Caco-2 (cell line): ENCODE results near the gene BRAT1. TPM values are rescaled to one million over a fixed set of nuclear protein-coding genes. Genes with fewer than 3 reads are reported as not detected.

Experiments used
- BruUV-seq: library from RNA; stranded (reverse); fragments of 400-500 nt; replicated peaks from 2 replicates; lab custom pipeline; 2021; lab: Mats Ljungman, UMichigan
- CTCF ChIA-PET: fragments of 300-600 bp; sonication (Branson Sonifier 250); formaldehyde crosslinking; loops from one replicate; lab custom pipeline; 2022; ENCODE audit warnings: antibody characterized with exemption; lab: Charles Lee
- POLR2A ChIA-PET: fragments of 300-600 bp; sonication (Branson Sonifier 250); formaldehyde crosslinking; loops from one replicate; lab custom pipeline; 2022; ENCODE audit warnings: antibody characterized with exemption; lab: Charles Lee
- DNase-seq, 2 experiments: peaks; one replicate each; pipeline versions ENCODE4 v3.0.0 to v3.0.0-alpha.2; 2020 to 2022
- H3K27me3 ChIP-seq: replicated peaks from 2 replicates; pipeline ENCODE4 v1.6.0; 2011; ENCODE audit warnings: low read length; ENCODE audit not compliant: control insufficient read depth, insufficient read depth
- H3K36me3 ChIP-seq: 2 replicates; pipeline ENCODE4 v1.5.1; 2011; ENCODE audit warnings: low read length; ENCODE audit not compliant: control insufficient read depth, insufficient read depth
- H3K4me1 ChIP-seq: fragments of 250-450 bp; sonication (Bioruptor Pico); 2 replicates; pipeline ENCODE4 v1.5.1; 2020; ENCODE audit warnings: mild to moderate bottlenecking
- H3K4me3 ChIP-seq: 2 replicates; pipeline ENCODE4 v1.5.1; 2011; ENCODE audit warnings: low read depth, mild to moderate bottlenecking, control low read depth, low read length
- H3K9me3 ChIP-seq: fragments of 250-450 bp; sonication (Bioruptor Pico); 2 replicates; pipeline ENCODE4 v1.5.1; 2020; ENCODE audit warnings: mild to moderate bottlenecking, moderate library complexity
- H3K27ac Mint-ChIP-seq: one replicate; pipeline ENCODE4 v1.8.0; 2022; ENCODE audit warnings: mixed read lengths; ENCODE audit not compliant: unreplicated experiment
- H3K27me3 Mint-ChIP-seq: one replicate; pipeline ENCODE4 v1.8.0; 2022; ENCODE audit warnings: mixed read lengths; ENCODE audit not compliant: insufficient read depth, unreplicated experiment
- H3K36me3 Mint-ChIP-seq: one replicate; pipeline ENCODE4 v1.8.0; 2022; ENCODE audit warnings: mild to moderate bottlenecking, mixed read lengths; ENCODE audit not compliant: insufficient read depth, unreplicated experiment
- H3K4me1 Mint-ChIP-seq: one replicate; pipeline ENCODE4 v1.8.0; 2022; ENCODE audit warnings: low read depth, mixed read lengths; ENCODE audit not compliant: unreplicated experiment
- H3K4me3 Mint-ChIP-seq: one replicate; pipeline ENCODE4 v1.8.0; 2022; ENCODE audit warnings: mild to moderate bottlenecking, moderate library complexity, mixed read lengths; ENCODE audit not compliant: unreplicated experiment
- H3K9me3 Mint-ChIP-seq: one replicate; pipeline ENCODE4 v1.8.0; 2022; ENCODE audit warnings: mixed read lengths; ENCODE audit not compliant: unreplicated experiment
- CTCF ChIP-seq, 2 experiments: fragments of 200-600 bp in 1 of 2; IDR thresholded peaks; 1 replicate in 1 of 2; 2 replicates in 1 of 2; pipeline versions ENCODE4 v1.5.1 to v1.8.0; 2011 to 2022; ENCODE audit warnings: antibody characterized with exemption in 1 of 2, control low read depth in 1 of 2, inconsistent platforms in 1 of 2, low read depth in 1 of 2, low read length in 1 of 2, mild to moderate bottlenecking in 1 of 2, moderate library complexity in 1 of 2; ENCODE audit not compliant: insufficient read depth in 1 of 2, severe bottlenecking in 1 of 2, unreplicated experiment in 1 of 2
- intact Hi-C: fragments of 100-400 bp; cut with micrococcal nuclease; formaldehyde crosslinking; loops from one replicate; pipeline ENCODE4 v1.10.0; 2022; ENCODE audit not compliant: unreplicated experiment
- total RNA-seq: library from RNA; stranded (reverse); gene quantifications from 2 replicates; pipeline ENCODE4 v1.2.3, GENCODE V29; 2022

The BRAT1 gene
- total RNA-seq, 1 experiment from 2014 or later, result 33.5 TPM

DNA sequence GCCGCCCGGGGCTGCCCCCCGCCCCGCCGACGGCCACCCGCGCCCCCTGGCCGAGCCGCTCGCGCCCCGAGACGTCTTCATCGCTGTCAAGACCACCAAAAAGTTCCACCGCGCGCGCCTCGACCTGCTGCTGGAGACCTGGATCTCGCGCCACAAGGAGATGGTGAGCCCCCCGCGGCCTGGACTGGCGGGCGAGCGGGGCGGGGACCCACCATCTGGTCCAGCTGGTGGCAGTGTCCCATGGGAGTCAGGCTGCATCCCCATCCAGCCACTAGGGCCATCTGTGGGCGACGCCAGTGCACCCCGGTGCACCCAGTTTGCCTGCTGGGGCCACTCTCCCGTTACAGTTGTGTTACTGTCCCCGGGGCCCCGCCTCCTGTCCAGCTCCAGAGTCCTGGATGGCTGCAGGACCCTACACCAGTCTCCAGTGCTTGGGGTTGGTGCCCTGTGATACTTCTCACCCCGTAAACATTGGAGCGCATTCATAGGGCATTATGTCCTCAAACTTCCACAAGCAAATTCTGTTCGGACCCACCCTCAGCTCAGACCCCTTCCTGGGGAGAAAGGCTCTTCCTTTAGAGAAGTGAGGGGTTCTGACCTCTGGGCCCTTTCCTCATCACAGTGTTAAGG, 35.1 kb downstream of the BRAT1 start:
- BruUV-seq, result TSS peak; percentile 62
- no peak overlapping the region for H3K27ac Mint-ChIP-seq
- peaks cover 46% of the 10 kb centered on the region for H3K4me1 ChIP-seq
- H3K4me3 ChIP-seq, result peak overlapping the region; percentile 56
- peaks cover 13% of the 10 kb centered on the region for H3K4me1 Mint-ChIP-seq
- TF ChIP-seq CTCF (IDR thresholded peaks at IDR 0.05; ENCODE audit: insufficient read depth in 1 of 2, low read depth in 1 of 2, low read length in 1 of 2, severe bottlenecking in 1 of 2, unreplicated experiment in 1 of 2), result peak; percentile 14 to 34
- H3K36me3 ChIP-seq, result no peaks in the 10 kb centered on the region
- ChIA-PET CTCF (interaction anchor here (0.7 to 1.2 kb wide), 2 partner anchors 39 to 1108 kb away, joined by 3 to 6 read pairs; no protein-coding TSS in a partner anchor), POLR2A (no interaction called here)
- H3K4me3 Mint-ChIP-seq, result peak overlapping the region; percentile 81
- no peaks in the 10 kb centered on the region for H3K27me3 Mint-ChIP-seq
- H3K27me3 ChIP-seq, result no peaks in the 10 kb centered on the region
- intact Hi-C loops, result no loop called here
- no peaks in the 10 kb centered on the region for H3K9me3 ChIP-seq
- H3K36me3 Mint-ChIP-seq, result peaks cover 14% of the 10 kb centered on the region
- DNase-seq, result peak; percentile 52 to 61
- no peaks in the 10 kb centered on the region for H3K9me3 Mint-ChIP-seq

GRCh38 chr7:2519119-2519930, 36.0 kb downstream of the BRAT1 start, which contains the start of gene LFNG:
LFNG (plus strand) TSS chr7:2519774; CDS start chr7:2519862, 88 bp downstream.
- intact Hi-C loops, result loop anchor here (2.0 kb wide), 1 partner anchor 39 kb away; the partner anchor contains the start of gene IQCE
- CTCF ChIA-PET, result interaction anchor here (1.2 kb wide), 1 partner anchor 40 kb away, joined by 6 read pairs; no protein-coding TSS in a partner anchor
- Mint-ChIP-seq H3K9me3 (no peaks in the 10 kb centered on the region), H3K4me1 (peaks cover 13% of the 10 kb centered on the region), H3K4me3 (peak within 1 kb of the TSS; percentile 81), H3K27me3 (no peaks in the 10 kb centered on the region), H3K36me3 (peaks cover 14% of the 10 kb centered on the region), H3K27ac (no peak within 1 kb of the TSS)
- peak within 1 kb of the TSS; percentile 56 for H3K4me3 ChIP-seq
- peak; percentile 84 to 92 for DNase-seq
- POLR2A ChIA-PET, result no interaction called here
- H3K27me3 ChIP-seq, result no peaks in the 10 kb centered on the region
- peaks cover 41% of the 10 kb centered on the region for H3K4me1 ChIP-seq
- H3K36me3 ChIP-seq, result no peaks in the 10 kb centered on the region
- no peak for TF ChIP-seq CTCF (IDR thresholded peaks at IDR 0.05; ENCODE audit: insufficient read depth in 1 of 2, low read depth in 1 of 2, low read length in 1 of 2, severe bottlenecking in 1 of 2, unreplicated experiment in 1 of 2)
- H3K9me3 ChIP-seq, result no peaks in the 10 kb centered on the region
- no TSS peak for BruUV-seq

GRCh38 chr7:2518737-2519118, 36.6 kb downstream of the BRAT1 start:
- Histone ChIP-seq H3K27me3 (no peaks in the 10 kb centered on the region), H3K4me1 (peaks cover 35% of the 10 kb centered on the region), H3K9me3 (no peaks in the 10 kb centered on the region), H3K36me3 (no peaks in the 10 kb centered on the region), H3K4me3 (peak overlapping the region; percentile 56)
- H3K4me3 Mint-ChIP-seq, result peak overlapping the region; percentile 65
- H3K9me3 Mint-ChIP-seq, result no peaks in the 10 kb centered on the region
- TF ChIP-seq CTCF (IDR thresholded peaks at IDR 0.05; ENCODE audit: insufficient read depth in 1 of 2, low read depth in 1 of 2, low read length in 1 of 2, severe bottlenecking in 1 of 2, unreplicated experiment in 1 of 2), result no peak
- ChIA-PET CTCF (no interaction called here), POLR2A (no interaction called here)
- no peak overlapping the region for H3K27ac Mint-ChIP-seq
- intact Hi-C loops, result loop anchor here (2.0 kb wide), 1 partner anchor 40 kb away; the partner anchor contains the start of gene IQCE
- peaks cover 14% of the 10 kb centered on the region for H3K36me3 Mint-ChIP-seq
- H3K4me1 Mint-ChIP-seq, result peaks cover 13% of the 10 kb centered on the region
- no peaks in the 10 kb centered on the region for H3K27me3 Mint-ChIP-seq
- BruUV-seq, result no TSS peak
- no peak for DNase-seq
